GM19452 (cell line): ENCODE measurements around the gene HNRNPH3.

Source experiments
- ATAC-seq: cut with Tn5 transposase; IDR thresholded peaks from one replicate; pipeline ENCODE4 v1.9.1; 2021; ENCODE audit not compliant: unreplicated experiment

Gene HNRNPH3

DNA sequence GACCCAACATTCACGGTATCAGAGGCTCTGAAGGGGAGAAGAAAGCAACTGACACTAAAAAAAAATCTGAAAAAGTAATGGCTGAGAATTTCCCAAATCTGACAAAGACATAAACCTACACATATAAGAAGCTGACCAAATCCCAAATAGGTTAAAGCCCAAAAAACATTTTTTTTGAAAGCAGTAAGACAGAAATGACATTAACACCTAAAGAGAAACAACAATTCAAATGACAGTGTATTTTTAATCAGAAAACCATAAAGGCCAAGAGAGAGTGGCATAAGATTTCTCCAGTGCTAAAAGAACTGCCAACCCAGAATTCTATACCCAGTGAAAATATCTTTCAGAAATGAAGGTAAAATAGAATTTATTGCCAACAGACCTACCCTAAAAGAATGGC is 39.7 kb downstream of the HNRNPH3 start:
- no peak for ATAC-seq

DNA sequence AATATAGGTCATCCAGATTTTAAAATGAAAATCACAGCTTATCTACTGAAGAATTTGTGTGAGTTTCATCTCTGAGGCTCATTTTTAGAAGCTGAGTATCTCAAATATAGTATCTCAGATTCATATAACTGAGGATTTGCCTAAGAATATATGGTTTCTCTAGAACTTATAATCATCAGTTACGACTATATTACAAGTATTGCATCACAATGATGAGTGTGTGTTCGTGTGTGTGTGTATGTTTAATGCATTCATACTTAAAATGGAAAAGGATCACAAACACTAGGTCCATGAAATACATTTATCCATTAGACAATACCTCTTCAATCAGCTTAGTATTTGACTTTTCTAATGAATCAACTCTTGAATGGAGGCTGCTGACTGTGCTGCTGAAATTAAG is 53.9 kb downstream of the HNRNPH3 start:
- no peak for ATAC-seq
